Activated T-helper 1 cell treated with Interleukin-2 at 50 U/mL for 16 hours (primary cell): ENCODE measurements around the gene USP13.
"Not testable (repeated sequence)": the region's sequence is repeated elsewhere in the genome, so short reads cannot be mapped to it uniquely, and the experiment has no call there.

Experiments
- DNase-seq: peaks from one replicate; pipeline ENCODE4 v3.0.0-alpha.2; 2020; ENCODE audit warnings: low read depth

USP13 gene

GRCh38 chr3:179655236-179655635 lies 2.4 kb downstream of the USP13 start:
- no peak for DNase-seq

- DNase-seq = no peak
Observed at GRCh38 chr3:179658606-179659005, 5.8 kb downstream of the USP13 start.

- no peak for DNase-seq
Observed at GRCh38 chr3:179660872-179661271, 8.0 kb downstream of the USP13 start.

- no peak for DNase-seq
Observed at GRCh38 chr3:179661777-179662176, 8.9 kb downstream of the USP13 start.

- no peak for DNase-seq
Observed at GRCh38 chr3:179663093-179663492, 10.3 kb downstream of the USP13 start.

GRCh38 chr3:179666030-179666429 lies 13.2 kb downstream of the USP13 start:
- no peak for DNase-seq

- DNase-seq = no peak
Observed at GRCh38 chr3:179666436-179667035, 13.7 kb downstream of the USP13 start.

- DNase-seq = no peak
Observed at GRCh38 chr3:179668429-179668828, 15.6 kb downstream of the USP13 start.

GRCh38 chr3:179670311-179670710 lies 17.5 kb downstream of the USP13 start:
- no peak for DNase-seq

GRCh38 chr3:179671309-179671708 lies 18.5 kb downstream of the USP13 start:
- no peak for DNase-seq

- no peak for DNase-seq
Observed at GRCh38 chr3:179671747-179672242, 19.0 kb downstream of the USP13 start.

- DNase-seq = no peak
Observed at GRCh38 chr3:179672918-179673317, 20.1 kb downstream of the USP13 start.

GRCh38 chr3:179673523-179673922 lies 20.7 kb downstream of the USP13 start:
- DNase-seq = no peak

GRCh38 chr3:179676081-179676480 lies 23.2 kb downstream of the USP13 start:
- DNase-seq = no peak

- DNase-seq = no peak
Observed at GRCh38 chr3:179677884-179678283, 25.0 kb downstream of the USP13 start.

GRCh38 chr3:179681492-179682263 lies 28.8 kb downstream of the USP13 start:
- DNase-seq = no peak

GRCh38 chr3:179682426-179683080 lies 29.7 kb downstream of the USP13 start:
- DNase-seq = no peak

GRCh38 chr3:179683286-179683685 lies 30.4 kb downstream of the USP13 start:
- DNase-seq = not testable (repeated sequence)

- DNase-seq = no peak
Observed at GRCh38 chr3:179687967-179688535, 35.2 kb downstream of the USP13 start.

GRCh38 chr3:179688850-179689249 lies 36.0 kb downstream of the USP13 start:
- DNase-seq = no peak

- no peak for DNase-seq
Observed at GRCh38 chr3:179694731-179695130, 41.9 kb downstream of the USP13 start.

- no peak for DNase-seq
Observed at GRCh38 chr3:179695672-179696313, 43.0 kb downstream of the USP13 start.
